Colonic mucosa (tissue), 4 donors: Measurements from ENCODE around the gene VARS2. TPM values are rescaled to one million over a fixed set of nuclear protein-coding genes. Genes with fewer than 3 reads are reported as not detected.
"Not testable (repeated sequence)": the region's sequence is repeated elsewhere in the genome, so short reads cannot be mapped to it uniquely, and the experiment has no call there.

Experiments
- DNase-seq: peaks from one replicate; pipeline ENCODE4 v3.0.0-alpha.2; 2020
- H3K27ac ChIP-seq: fragments of 200-600 bp; one replicate; pipeline ENCODE4 v1.8.0; 2021
- H3K27me3 ChIP-seq: fragments of 200-600 bp; one replicate; pipeline ENCODE4 v1.8.0; 2021
- H3K36me3 ChIP-seq: fragments of 200-600 bp; one replicate; pipeline ENCODE4 v1.8.0; 2021
- H3K4me1 ChIP-seq: fragments of 200-600 bp; one replicate; pipeline ENCODE4 v1.8.0; 2021; ENCODE audit warnings: mild to moderate bottlenecking
- H3K4me3 ChIP-seq: fragments of 200-600 bp; one replicate; pipeline ENCODE4 v1.8.0; 2021
- H3K9ac ChIP-seq, 2 donors: one replicate each; pipeline ENCODE4 v1.7.0; 2013; ENCODE audit warnings: control low read depth in 2 of 2, low read depth in 2 of 2, low read length in 2 of 2
- H3K9me3 ChIP-seq: fragments of 200-600 bp; one replicate; pipeline ENCODE4 v1.8.0; 2021
- CTCF ChIP-seq: fragments of 200-600 bp; IDR thresholded peaks from one replicate; pipeline ENCODE4 v1.8.0; 2022; ENCODE audit warnings: antibody characterized with exemption, mild to moderate bottlenecking
- intact Hi-C: fragments of 100-400 bp; cut with DNase I; formaldehyde crosslinking; loops from one replicate; pipeline ENCODE4 v1.14.1; 2022
- total RNA-seq, 2 donors: library from RNA; stranded (reverse); fragmentation: NEBNext Ultra II Directional in 1 of 2; extraction: Animal tissue kit (Norgen Biotek cat#: 25700) in 1 of 2; gene quantifications; one replicate each; pipeline ENCODE4 v1.2.1, GENCODE V29; 2021
- donor health status: healthy.
- donor health status: DM: no; HTN: no; CAD: no.
- donor health status: DM: no; HTN: no; CAD: no.

The VARS2 gene
- total RNA-seq, 2 donors from 2014 or later, result 27.5 to 55.6 TPM

- no peak for TF ChIP-seq CTCF
- no peaks in the 10 kb centered on the region for H3K9me3 ChIP-seq
- no peak for DNase-seq
- no peak overlapping the region for H3K4me3 ChIP-seq
- intact Hi-C loops, result no loop called here
- no peaks in the 10 kb centered on the region for H3K27me3 ChIP-seq
- H3K27ac ChIP-seq, result no peak overlapping the region
- H3K36me3 ChIP-seq, result peaks cover 11% of the 10 kb centered on the region
- H3K9ac ChIP-seq, result no peak overlapping the region
- no peaks in the 10 kb centered on the region for H3K4me1 ChIP-seq
Observed at GRCh38 chr6:30898750-30899360, 15.2 kb upstream of the VARS2 start.

- Histone ChIP-seq H3K9me3 (no peaks in the 10 kb centered on the region), H3K4me3 (no peak overlapping the region), H3K27ac (no peak overlapping the region), H3K4me1 (no peaks in the 10 kb centered on the region), H3K36me3 (peaks cover 11% of the 10 kb centered on the region), H3K27me3 (no peaks in the 10 kb centered on the region), H3K9ac (no peak overlapping the region)
- no peak for TF ChIP-seq CTCF
- DNase-seq, result no peak
- intact Hi-C loops, result no loop called here
Observed at GRCh38 chr6:30900863-30901417, 13.1 kb upstream of the VARS2 start.

GRCh38 chr6:30901436-30901835 lies 12.6 kb upstream of the VARS2 start:
- DNase-seq, result no peak
- no peak overlapping the region for H3K9ac ChIP-seq

GRCh38 chr6:30902196-30902595 lies 11.8 kb upstream of the VARS2 start:
- H3K4me3 ChIP-seq, DNase-seq, H3K4me1 ChIP-seq, H3K27ac ChIP-seq, H3K27me3 ChIP-seq, intact Hi-C loops, H3K9ac ChIP-seq, H3K9me3 ChIP-seq: not testable (repeated sequence)
- peaks cover 11% of the 10 kb centered on the region for H3K36me3 ChIP-seq

More at GRCh38 chr6:30901436-30901835, 12.6 kb upstream of the VARS2 start:
- H3K4me3 ChIP-seq, result no peak overlapping the region
- no peaks in the 10 kb centered on the region for H3K4me1 ChIP-seq
- H3K27ac ChIP-seq, result no peak overlapping the region
- intact Hi-C loops, result no loop called here
- peaks cover 11% of the 10 kb centered on the region for H3K36me3 ChIP-seq
- H3K9me3 ChIP-seq, result no peaks in the 10 kb centered on the region
- H3K27me3 ChIP-seq, result no peaks in the 10 kb centered on the region
- TF ChIP-seq CTCF, result no peak

- no peak for TF ChIP-seq CTCF
- Histone ChIP-seq H3K27me3 (no peaks in the 10 kb centered on the region), H3K4me1 (no peaks in the 10 kb centered on the region), H3K9ac (no peak overlapping the region), H3K4me3 (no peak overlapping the region), H3K9me3 (no peaks in the 10 kb centered on the region), H3K36me3 (peaks cover 7% of the 10 kb centered on the region), H3K27ac (no peak overlapping the region)
- DNase-seq, result no peak
- intact Hi-C loops, result no loop called here
Observed at GRCh38 chr6:30902709-30903108, 11.3 kb upstream of the VARS2 start.

GRCh38 chr6:30903236-30903635 lies 10.8 kb upstream of the VARS2 start:
- no peaks in the 10 kb centered on the region for H3K9me3 ChIP-seq
- H3K4me3 ChIP-seq, result no peak overlapping the region
- H3K9ac ChIP-seq, result no peak overlapping the region
- DNase-seq, result no peak
- H3K36me3 ChIP-seq, result peaks cover 3% of the 10 kb centered on the region
- no peak overlapping the region for H3K27ac ChIP-seq
- intact Hi-C loops, result no loop called here
- H3K4me1 ChIP-seq, result no peaks in the 10 kb centered on the region
- no peak for TF ChIP-seq CTCF
- no peaks in the 10 kb centered on the region for H3K27me3 ChIP-seq

GRCh38 chr6:30907290-30907757 lies 6.7 kb upstream of the VARS2 start:
- Histone ChIP-seq H3K4me3 (peak overlapping the region; percentile 85), H3K27ac (peak overlapping the region; percentile 37), H3K9ac (peak overlapping the region in 1 of 2 donors; percentile 9)
- intact Hi-C loops, H3K4me1 ChIP-seq, H3K27me3 ChIP-seq, H3K9me3 ChIP-seq, H3K36me3 ChIP-seq: not testable (repeated sequence)
- peak; percentile 67 for DNase-seq
